Caco-2 (cell line): Measurements from ENCODE around the gene CDCP2. TPM values are rescaled to one million over a fixed set of nuclear protein-coding genes. Genes with fewer than 3 reads are reported as not detected.

Source experiments
- BruUV-seq: library from RNA; stranded (reverse); fragments of 400-500 nt; replicated peaks from 2 replicates; lab custom pipeline; 2021; lab: Mats Ljungman, UMichigan
- CTCF ChIA-PET: fragments of 300-600 bp; sonication (Branson Sonifier 250); formaldehyde crosslinking; loops from one replicate; lab custom pipeline; 2022; ENCODE audit warnings: antibody characterized with exemption; lab: Charles Lee
- POLR2A ChIA-PET: fragments of 300-600 bp; sonication (Branson Sonifier 250); formaldehyde crosslinking; loops from one replicate; lab custom pipeline; 2022; ENCODE audit warnings: antibody characterized with exemption; lab: Charles Lee
- DNase-seq, 2 experiments: peaks; one replicate each; pipeline versions ENCODE4 v3.0.0 to v3.0.0-alpha.2; 2020 to 2022
- H3K27me3 ChIP-seq: replicated peaks from 2 replicates; pipeline ENCODE4 v1.6.0; 2011; ENCODE audit warnings: low read length; ENCODE audit not compliant: control insufficient read depth, insufficient read depth
- H3K36me3 ChIP-seq: 2 replicates; pipeline ENCODE4 v1.5.1; 2011; ENCODE audit warnings: low read length; ENCODE audit not compliant: control insufficient read depth, insufficient read depth
- H3K4me1 ChIP-seq: fragments of 250-450 bp; sonication (Bioruptor Pico); 2 replicates; pipeline ENCODE4 v1.5.1; 2020; ENCODE audit warnings: mild to moderate bottlenecking
- H3K4me3 ChIP-seq: 2 replicates; pipeline ENCODE4 v1.5.1; 2011; ENCODE audit warnings: low read depth, mild to moderate bottlenecking, control low read depth, low read length
- H3K9me3 ChIP-seq: fragments of 250-450 bp; sonication (Bioruptor Pico); 2 replicates; pipeline ENCODE4 v1.5.1; 2020; ENCODE audit warnings: mild to moderate bottlenecking, moderate library complexity
- H3K27ac Mint-ChIP-seq: one replicate; pipeline ENCODE4 v1.8.0; 2022; ENCODE audit warnings: mixed read lengths; ENCODE audit not compliant: unreplicated experiment
- H3K27me3 Mint-ChIP-seq: one replicate; pipeline ENCODE4 v1.8.0; 2022; ENCODE audit warnings: mixed read lengths; ENCODE audit not compliant: insufficient read depth, unreplicated experiment
- H3K36me3 Mint-ChIP-seq: one replicate; pipeline ENCODE4 v1.8.0; 2022; ENCODE audit warnings: mild to moderate bottlenecking, mixed read lengths; ENCODE audit not compliant: insufficient read depth, unreplicated experiment
- H3K4me1 Mint-ChIP-seq: one replicate; pipeline ENCODE4 v1.8.0; 2022; ENCODE audit warnings: low read depth, mixed read lengths; ENCODE audit not compliant: unreplicated experiment
- H3K4me3 Mint-ChIP-seq: one replicate; pipeline ENCODE4 v1.8.0; 2022; ENCODE audit warnings: mild to moderate bottlenecking, moderate library complexity, mixed read lengths; ENCODE audit not compliant: unreplicated experiment
- H3K9me3 Mint-ChIP-seq: one replicate; pipeline ENCODE4 v1.8.0; 2022; ENCODE audit warnings: mixed read lengths; ENCODE audit not compliant: unreplicated experiment
- intact Hi-C: fragments of 100-400 bp; cut with micrococcal nuclease; formaldehyde crosslinking; loops from one replicate; pipeline ENCODE4 v1.10.0; 2022; ENCODE audit not compliant: unreplicated experiment
- total RNA-seq: library from RNA; stranded (reverse); gene quantifications from 2 replicates; pipeline ENCODE4 v1.2.3, GENCODE V29; 2022
- TF ChIP-seq, protein P1 (sequence below), 2 experiments: fragments of 200-600 bp in 1 of 2; IDR thresholded peaks; 1 replicate in 1 of 2; 2 replicates in 1 of 2; pipeline versions ENCODE4 v1.5.1 to v1.8.0; 2011 to 2022; ENCODE audit warnings: antibody characterized with exemption in 1 of 2, control low read depth in 1 of 2, inconsistent platforms in 1 of 2, low read depth in 1 of 2, low read length in 1 of 2, mild to moderate bottlenecking in 1 of 2, moderate library complexity in 1 of 2; ENCODE audit not compliant: insufficient read depth in 1 of 2, severe bottlenecking in 1 of 2, unreplicated experiment in 1 of 2

CDCP2 gene
- total RNA-seq, 1 experiment from 2014 or later = not detected

DNA sequence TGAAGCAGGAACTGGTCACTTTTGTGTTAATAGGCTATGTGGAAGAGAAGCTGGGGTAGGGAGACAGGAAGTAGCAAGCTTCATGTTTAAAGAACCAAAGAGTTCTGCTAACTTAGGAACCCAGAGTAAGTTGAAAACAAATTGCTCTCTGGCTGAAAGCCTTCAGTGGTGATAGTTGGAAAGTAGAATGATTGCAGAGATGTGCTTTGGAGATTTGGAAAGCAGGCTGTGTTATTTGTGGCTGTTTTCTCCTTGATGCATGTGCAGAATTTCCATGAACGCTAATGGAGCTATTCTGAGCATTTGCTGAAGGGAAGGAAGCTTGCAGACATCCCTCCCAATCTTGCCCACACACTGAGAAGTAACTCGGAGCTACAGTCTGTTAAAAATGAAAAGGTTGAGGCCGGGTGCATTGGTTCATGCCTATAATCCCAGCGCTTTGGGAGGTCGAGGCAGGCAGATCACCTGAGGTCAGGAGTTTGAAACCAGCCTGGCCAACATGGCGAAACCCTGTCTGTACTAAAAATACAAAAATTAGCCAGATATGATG, 53.7 kb downstream of the CDCP2 start:
- no peak for DNase-seq
- no peaks in the 10 kb centered on the region for H3K27me3 Mint-ChIP-seq
- H3K9me3 ChIP-seq = no peaks in the 10 kb centered on the region
- no peaks in the 10 kb centered on the region for H3K27me3 ChIP-seq
- H3K36me3 Mint-ChIP-seq = no peaks in the 10 kb centered on the region
- CTCF ChIA-PET = no interaction called here
- peaks cover 13% of the 10 kb centered on the region for H3K4me1 Mint-ChIP-seq
- H3K4me3 ChIP-seq = no peak overlapping the region
- H3K4me1 ChIP-seq = peaks cover 5% of the 10 kb centered on the region; the same call in 1 of the 2 replicates
- intact Hi-C loops = no loop called here
- BruUV-seq = no TSS peak
- no peaks in the 10 kb centered on the region for H3K36me3 ChIP-seq
- no peaks in the 10 kb centered on the region for H3K9me3 Mint-ChIP-seq
- POLR2A ChIA-PET = no interaction called here
- TF ChIP-seq, protein P1, sequence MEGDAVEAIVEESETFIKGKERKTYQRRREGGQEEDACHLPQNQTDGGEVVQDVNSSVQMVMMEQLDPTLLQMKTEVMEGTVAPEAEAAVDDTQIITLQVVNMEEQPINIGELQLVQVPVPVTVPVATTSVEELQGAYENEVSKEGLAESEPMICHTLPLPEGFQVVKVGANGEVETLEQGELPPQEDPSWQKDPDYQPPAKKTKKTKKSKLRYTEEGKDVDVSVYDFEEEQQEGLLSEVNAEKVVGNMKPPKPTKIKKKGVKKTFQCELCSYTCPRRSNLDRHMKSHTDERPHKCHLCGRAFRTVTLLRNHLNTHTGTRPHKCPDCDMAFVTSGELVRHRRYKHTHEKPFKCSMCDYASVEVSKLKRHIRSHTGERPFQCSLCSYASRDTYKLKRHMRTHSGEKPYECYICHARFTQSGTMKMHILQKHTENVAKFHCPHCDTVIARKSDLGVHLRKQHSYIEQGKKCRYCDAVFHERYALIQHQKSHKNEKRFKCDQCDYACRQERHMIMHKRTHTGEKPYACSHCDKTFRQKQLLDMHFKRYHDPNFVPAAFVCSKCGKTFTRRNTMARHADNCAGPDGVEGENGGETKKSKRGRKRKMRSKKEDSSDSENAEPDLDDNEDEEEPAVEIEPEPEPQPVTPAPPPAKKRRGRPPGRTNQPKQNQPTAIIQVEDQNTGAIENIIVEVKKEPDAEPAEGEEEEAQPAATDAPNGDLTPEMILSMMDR (IDR thresholded peaks at IDR 0.05; ENCODE audit: insufficient read depth in 1 of 2, low read depth in 1 of 2, low read length in 1 of 2, severe bottlenecking in 1 of 2, unreplicated experiment in 1 of 2) = no peak
- H3K27ac Mint-ChIP-seq = no peak overlapping the region
- H3K4me3 Mint-ChIP-seq = no peak overlapping the region

- peaks cover 7% of the 10 kb centered on the region; the same call in 1 of the 2 replicates for H3K4me1 ChIP-seq
- POLR2A ChIA-PET = no interaction called here
- Mint-ChIP-seq H3K27me3 (no peaks in the 10 kb centered on the region), H3K4me3 (no peak overlapping the region), H3K9me3 (no peaks in the 10 kb centered on the region), H3K27ac (no peak overlapping the region), H3K4me1 (peaks cover 17% of the 10 kb centered on the region), H3K36me3 (no peaks in the 10 kb centered on the region)
- H3K4me3 ChIP-seq = no peak overlapping the region
- CTCF ChIA-PET = no interaction called here
- no peaks in the 10 kb centered on the region for H3K27me3 ChIP-seq
- no peak for DNase-seq
- intact Hi-C loops = no loop called here
- BruUV-seq = no TSS peak
- TF ChIP-seq, protein P1 (IDR thresholded peaks at IDR 0.05; ENCODE audit: insufficient read depth in 1 of 2, low read depth in 1 of 2, low read length in 1 of 2, severe bottlenecking in 1 of 2, unreplicated experiment in 1 of 2) = no peak
- H3K36me3 ChIP-seq = no peaks in the 10 kb centered on the region
- H3K9me3 ChIP-seq = no peaks in the 10 kb centered on the region
These were observed 55.9 kb downstream of the CDCP2 start for GRCh38 chr1:54096877-54097240.

GRCh38 chr1:54096227-54096876, 56.4 kb downstream of the CDCP2 start:
- peaks cover 7% of the 10 kb centered on the region; the same call in 1 of the 2 replicates for H3K4me1 ChIP-seq
- DNase-seq = no peak
- H3K27me3 ChIP-seq = no peaks in the 10 kb centered on the region
- no peaks in the 10 kb centered on the region for H3K9me3 ChIP-seq
- Mint-ChIP-seq H3K9me3 (no peaks in the 10 kb centered on the region), H3K4me1 (peaks cover 17% of the 10 kb centered on the region), H3K27me3 (no peaks in the 10 kb centered on the region), H3K27ac (no peak overlapping the region), H3K4me3 (no peak overlapping the region), H3K36me3 (no peaks in the 10 kb centered on the region)
- no TSS peak for BruUV-seq
- no peak overlapping the region for H3K4me3 ChIP-seq
- H3K36me3 ChIP-seq = no peaks in the 10 kb centered on the region
- intact Hi-C loops = no loop called here
- TF ChIP-seq, protein P1 (IDR thresholded peaks at IDR 0.05; ENCODE audit: insufficient read depth in 1 of 2, low read depth in 1 of 2, low read length in 1 of 2, severe bottlenecking in 1 of 2, unreplicated experiment in 1 of 2) = no peak
- ChIA-PET CTCF (no interaction called here), POLR2A (no interaction called here)
